ENCODE results near the gene BAIAP2L2.
"Not testable (repeated sequence)": the region's sequence is repeated elsewhere in the genome, so short reads cannot be mapped to it uniquely, and the experiment has no call there.

The BAIAP2L2 gene

DNA sequence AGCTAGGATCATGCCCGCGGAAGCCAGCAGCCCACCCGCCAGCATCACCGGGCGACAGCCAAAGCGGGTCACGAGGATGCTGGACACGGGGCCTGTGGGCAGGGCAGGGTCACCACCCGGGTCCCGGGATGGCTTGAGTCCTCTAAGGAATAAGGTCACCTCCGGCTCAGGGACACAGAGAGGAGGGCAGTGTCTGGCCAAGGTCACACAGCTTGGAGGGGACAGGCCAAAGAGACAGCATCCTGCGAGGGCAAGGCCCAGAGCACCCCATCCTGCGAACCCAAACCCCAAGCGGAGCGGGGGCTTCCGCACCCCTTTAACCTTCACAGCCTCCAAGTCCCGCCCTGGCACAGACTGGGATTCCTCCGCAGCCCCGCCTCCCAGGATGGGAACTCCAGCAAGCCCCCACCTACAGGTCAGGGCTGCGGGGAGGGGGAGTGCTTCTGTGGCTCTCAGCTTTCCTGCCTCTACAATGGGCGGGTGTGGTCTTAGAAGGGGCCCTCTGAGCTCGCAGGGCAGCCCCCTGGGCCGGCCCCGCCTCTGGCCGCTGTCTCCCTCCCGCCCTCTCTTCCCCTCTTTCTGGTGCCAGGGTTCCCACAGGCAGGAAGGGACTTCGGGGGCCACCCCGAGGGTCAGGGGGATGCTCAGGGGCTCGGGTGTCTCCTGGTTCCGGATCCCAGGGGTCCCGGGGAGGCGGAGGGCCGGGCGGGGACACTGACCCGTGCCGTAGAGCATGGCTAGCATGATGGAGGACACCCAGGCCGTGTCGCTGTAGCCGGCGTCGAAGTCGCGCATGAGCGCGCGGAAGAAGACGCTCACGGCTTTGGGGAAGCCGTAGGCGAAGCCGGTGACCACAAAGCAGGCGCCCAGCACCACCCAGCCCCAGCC, 28.3 kb downstream of the BAIAP2L2 start:
- H3K9ac ChIP-seq (ENCODE audit: low read depth in 1 of 2, low read length in 2 of 2): no peak overlapping the region
- H3K4me1 ChIP-seq (ENCODE audit: control insufficient read depth in 1 of 2, insufficient read depth in 2 of 2, low read length in 2 of 2): peaks cover 8 to 15% of the 10 kb centered on the region in 2 donors
- peaks cover 4 to 21% of the 10 kb centered on the region in 2 donors for H3K36me3 ChIP-seq (ENCODE audit: control insufficient read depth in 1 of 2, insufficient read depth in 2 of 2, low read length in 2 of 2)
- no peaks in the 10 kb centered on the region for H3K9me3 ChIP-seq (ENCODE audit: control insufficient read depth in 1 of 2, low read length in 2 of 2)
- peaks cover 16 to 22% of the 10 kb centered on the region in 2 donors for H3K27me3 ChIP-seq (ENCODE audit: control insufficient read depth in 1 of 2, insufficient read depth in 2 of 2, low read length in 2 of 2)
- no peak overlapping the region for H3K27ac ChIP-seq (ENCODE audit: low read depth, low read length)
- H3K4me3 ChIP-seq (ENCODE audit: low read depth in 1 of 2, low read length in 2 of 2): no peak overlapping the region

DNA sequence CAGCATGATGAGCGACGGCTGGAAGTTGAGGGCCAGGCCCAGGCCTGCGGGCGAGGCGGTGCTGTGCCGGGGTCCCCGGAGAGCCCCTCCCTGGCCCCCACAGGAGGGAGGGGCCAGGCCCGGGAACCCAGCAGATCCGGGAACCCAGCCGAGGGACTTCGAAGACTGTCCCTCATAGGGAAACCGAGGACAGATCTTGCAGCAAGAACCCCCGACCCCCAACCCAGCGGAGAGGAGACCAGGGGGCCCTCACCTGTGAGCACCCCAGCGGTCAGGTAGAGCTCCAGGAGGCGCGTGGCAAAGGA, 28.9 kb downstream of the BAIAP2L2 start:
- no peaks in the 10 kb centered on the region for H3K9me3 ChIP-seq (ENCODE audit: control insufficient read depth in 1 of 2, low read length in 2 of 2)
- H3K27ac ChIP-seq (ENCODE audit: low read depth, low read length): no peak overlapping the region
- peaks cover 16 to 22% of the 10 kb centered on the region in 2 donors for H3K27me3 ChIP-seq (ENCODE audit: control insufficient read depth in 1 of 2, insufficient read depth in 2 of 2, low read length in 2 of 2)
- no peak overlapping the region for H3K9ac ChIP-seq (ENCODE audit: low read depth in 1 of 2, low read length in 2 of 2)
- H3K4me3 ChIP-seq (ENCODE audit: low read depth in 1 of 2, low read length in 2 of 2): no peak overlapping the region
- peaks cover 0 to 19% of the 10 kb centered on the region in 2 donors for H3K36me3 ChIP-seq (ENCODE audit: control insufficient read depth in 1 of 2, insufficient read depth in 2 of 2, low read length in 2 of 2)
- H3K4me1 ChIP-seq (ENCODE audit: control insufficient read depth in 1 of 2, insufficient read depth in 2 of 2, low read length in 2 of 2): peaks cover 8 to 15% of the 10 kb centered on the region in 2 donors

DNA sequence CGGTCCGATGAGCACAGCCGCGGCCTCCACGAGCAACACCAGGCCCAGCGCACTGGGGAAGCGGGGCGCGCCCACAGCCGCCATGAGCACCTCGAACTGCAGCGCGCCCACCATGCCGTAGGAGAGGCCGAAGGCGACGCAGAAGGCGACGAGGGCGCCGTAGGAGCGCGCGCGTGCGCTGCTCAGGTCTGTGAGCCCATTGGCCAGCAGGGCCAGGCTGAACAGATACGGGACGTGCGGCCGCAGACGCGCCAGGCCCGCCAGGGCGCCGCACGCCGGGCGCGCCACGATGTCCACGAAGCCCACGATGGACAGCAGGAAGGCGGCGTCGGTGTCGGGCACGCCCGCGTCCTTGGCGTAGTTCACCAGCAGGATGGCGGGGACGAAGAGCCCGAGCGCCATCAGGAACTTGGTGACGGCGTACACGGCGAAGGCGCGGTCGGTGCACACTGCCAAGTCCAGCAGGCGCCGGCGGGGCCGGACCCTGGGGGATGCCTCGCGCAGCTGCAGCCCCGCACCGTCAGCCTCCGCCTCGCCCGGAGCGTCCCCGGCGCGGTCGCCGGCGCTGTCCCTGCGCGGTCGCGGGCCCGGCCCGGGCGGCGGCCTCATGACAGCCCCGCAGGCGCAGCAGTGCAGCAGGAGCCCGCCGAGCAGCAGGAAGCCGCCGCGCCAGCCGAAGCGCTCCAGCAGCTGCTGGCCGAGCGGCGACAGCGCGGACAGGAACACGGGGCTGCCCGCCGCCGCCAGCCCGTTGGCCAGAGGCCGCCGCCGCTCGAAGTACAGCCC, 29.4 kb downstream of the BAIAP2L2 start:
- Histone ChIP-seq H3K4me3 (ENCODE audit: low read depth in 1 of 2, low read length in 2 of 2) (peak overlapping the region; percentile 29 to 57), H3K9ac (ENCODE audit: low read depth in 1 of 2, low read length in 2 of 2) (no peak overlapping the region), H3K27ac (ENCODE audit: low read depth, low read length) (no peak overlapping the region), H3K27me3 (ENCODE audit: control insufficient read depth in 1 of 2, insufficient read depth in 2 of 2, low read length in 2 of 2) (peaks cover 16 to 22% of the 10 kb centered on the region in 2 donors), H3K9me3 (ENCODE audit: control insufficient read depth in 1 of 2, low read length in 2 of 2) (no peaks in the 10 kb centered on the region), H3K4me1 (ENCODE audit: control insufficient read depth in 1 of 2, insufficient read depth in 2 of 2, low read length in 2 of 2) (peaks cover 8 to 15% of the 10 kb centered on the region in 2 donors), H3K36me3 (ENCODE audit: control insufficient read depth in 1 of 2, insufficient read depth in 2 of 2, low read length in 2 of 2) (peaks cover 0 to 15% of the 10 kb centered on the region in 2 donors)

DNA sequence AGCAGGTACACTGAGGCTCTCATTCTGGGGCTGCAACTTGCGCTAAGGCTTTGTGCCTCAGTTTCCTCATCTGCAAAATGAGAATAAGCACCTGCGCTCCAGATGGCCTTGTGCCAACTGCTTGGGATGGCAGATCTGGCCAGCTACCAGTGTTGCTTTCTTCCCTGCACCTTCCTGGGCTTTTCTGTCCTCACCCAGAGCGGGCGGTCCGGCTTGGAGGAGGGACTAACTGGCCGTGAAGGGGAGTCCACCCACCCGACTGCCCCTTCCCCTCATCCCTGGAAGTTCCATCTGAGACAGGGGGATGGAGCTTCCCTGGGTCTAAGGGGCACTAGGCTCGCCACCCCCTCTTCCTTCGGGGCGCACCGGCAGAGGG, 30.0 kb downstream of the BAIAP2L2 start:
- peaks cover 8 to 15% of the 10 kb centered on the region in 2 donors for H3K4me1 ChIP-seq (ENCODE audit: control insufficient read depth in 1 of 2, insufficient read depth in 2 of 2, low read length in 2 of 2)
- H3K27me3 ChIP-seq (ENCODE audit: control insufficient read depth in 1 of 2, insufficient read depth in 2 of 2, low read length in 2 of 2): peaks cover 16 to 22% of the 10 kb centered on the region in 2 donors
- no peaks in the 10 kb centered on the region for H3K9me3 ChIP-seq (ENCODE audit: control insufficient read depth in 1 of 2, low read length in 2 of 2)
- no peak overlapping the region for H3K4me3 ChIP-seq (ENCODE audit: low read depth in 1 of 2, low read length in 2 of 2)
- H3K27ac ChIP-seq (ENCODE audit: low read depth, low read length): no peak overlapping the region
- H3K9ac ChIP-seq (ENCODE audit: low read depth in 1 of 2, low read length in 2 of 2): no peak overlapping the region
- peaks cover 0 to 11% of the 10 kb centered on the region in 2 donors for H3K36me3 ChIP-seq (ENCODE audit: control insufficient read depth in 1 of 2, insufficient read depth in 2 of 2, low read length in 2 of 2)

DNA sequence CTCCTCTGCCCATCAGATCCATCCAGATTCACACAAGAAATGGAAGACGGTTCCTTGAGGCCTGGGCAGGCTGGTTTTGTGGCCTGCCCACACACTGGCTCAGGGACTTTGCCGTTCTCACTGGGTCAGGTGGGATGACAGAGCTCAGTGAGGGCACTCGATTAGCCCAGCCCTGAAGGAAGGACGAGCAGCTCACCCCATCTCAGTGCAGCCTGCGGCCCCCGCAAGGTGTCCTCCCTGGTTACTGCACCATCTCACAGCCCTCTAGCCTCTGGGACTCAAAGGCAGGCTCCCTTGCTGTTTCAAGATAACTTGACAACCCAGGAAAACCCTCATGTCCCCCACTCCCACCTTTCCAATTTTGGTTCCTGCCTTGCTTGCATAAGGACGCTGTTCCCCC, 30.7 kb downstream of the BAIAP2L2 start:
- H3K9me3 ChIP-seq (ENCODE audit: control insufficient read depth in 1 of 2, low read length in 2 of 2): no peaks in the 10 kb centered on the region
- H3K27me3 ChIP-seq (ENCODE audit: control insufficient read depth in 1 of 2, insufficient read depth in 2 of 2, low read length in 2 of 2): peaks cover 16 to 22% of the 10 kb centered on the region in 2 donors
- peaks cover 2 to 9% of the 10 kb centered on the region in 2 donors for H3K36me3 ChIP-seq (ENCODE audit: control insufficient read depth in 1 of 2, insufficient read depth in 2 of 2, low read length in 2 of 2)
- H3K9ac ChIP-seq (ENCODE audit: low read depth in 1 of 2, low read length in 2 of 2): no peak overlapping the region
- H3K4me3 ChIP-seq (ENCODE audit: low read depth in 1 of 2, low read length in 2 of 2): no peak overlapping the region
- H3K27ac ChIP-seq (ENCODE audit: low read depth, low read length): no peak overlapping the region
- H3K4me1 ChIP-seq (ENCODE audit: control insufficient read depth in 1 of 2, insufficient read depth in 2 of 2, low read length in 2 of 2): peaks cover 8 to 15% of the 10 kb centered on the region in 2 donors

DNA sequence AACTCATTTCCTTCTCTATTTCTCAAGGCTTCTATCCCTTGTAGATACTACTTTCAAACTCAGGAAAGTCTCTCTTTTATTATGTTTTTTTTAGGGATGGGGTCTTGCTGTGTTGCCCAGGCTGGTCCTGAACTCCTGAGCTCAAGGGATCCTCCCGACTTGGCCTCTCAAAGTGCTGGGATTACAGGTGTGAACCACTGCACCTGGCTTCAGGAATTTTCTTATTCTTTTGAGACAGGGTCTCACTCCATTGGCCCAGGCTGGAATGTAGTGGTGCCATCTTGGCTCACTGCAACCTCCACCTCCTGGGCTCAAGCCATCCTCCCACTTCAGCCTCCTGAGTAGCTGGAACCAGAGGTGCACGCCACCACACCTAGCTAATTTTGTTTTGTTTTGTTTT, 31.3 kb downstream of the BAIAP2L2 start:
- H3K4me3 ChIP-seq (ENCODE audit: low read depth in 1 of 2, low read length in 2 of 2); H3K27ac ChIP-seq (ENCODE audit: low read depth, low read length); H3K9ac ChIP-seq (ENCODE audit: low read depth in 1 of 2, low read length in 2 of 2); H3K36me3 ChIP-seq (ENCODE audit: control insufficient read depth in 1 of 2, insufficient read depth in 2 of 2, low read length in 2 of 2); H3K9me3 ChIP-seq (ENCODE audit: control insufficient read depth in 1 of 2, low read length in 2 of 2): not testable (repeated sequence)
- H3K27me3 ChIP-seq (ENCODE audit: control insufficient read depth in 1 of 2, insufficient read depth in 2 of 2, low read length in 2 of 2): peaks cover 16 to 22% of the 10 kb centered on the region in 2 donors
- peaks cover 8 to 15% of the 10 kb centered on the region in 2 donors for H3K4me1 ChIP-seq (ENCODE audit: control insufficient read depth in 1 of 2, insufficient read depth in 2 of 2, low read length in 2 of 2)

DNA sequence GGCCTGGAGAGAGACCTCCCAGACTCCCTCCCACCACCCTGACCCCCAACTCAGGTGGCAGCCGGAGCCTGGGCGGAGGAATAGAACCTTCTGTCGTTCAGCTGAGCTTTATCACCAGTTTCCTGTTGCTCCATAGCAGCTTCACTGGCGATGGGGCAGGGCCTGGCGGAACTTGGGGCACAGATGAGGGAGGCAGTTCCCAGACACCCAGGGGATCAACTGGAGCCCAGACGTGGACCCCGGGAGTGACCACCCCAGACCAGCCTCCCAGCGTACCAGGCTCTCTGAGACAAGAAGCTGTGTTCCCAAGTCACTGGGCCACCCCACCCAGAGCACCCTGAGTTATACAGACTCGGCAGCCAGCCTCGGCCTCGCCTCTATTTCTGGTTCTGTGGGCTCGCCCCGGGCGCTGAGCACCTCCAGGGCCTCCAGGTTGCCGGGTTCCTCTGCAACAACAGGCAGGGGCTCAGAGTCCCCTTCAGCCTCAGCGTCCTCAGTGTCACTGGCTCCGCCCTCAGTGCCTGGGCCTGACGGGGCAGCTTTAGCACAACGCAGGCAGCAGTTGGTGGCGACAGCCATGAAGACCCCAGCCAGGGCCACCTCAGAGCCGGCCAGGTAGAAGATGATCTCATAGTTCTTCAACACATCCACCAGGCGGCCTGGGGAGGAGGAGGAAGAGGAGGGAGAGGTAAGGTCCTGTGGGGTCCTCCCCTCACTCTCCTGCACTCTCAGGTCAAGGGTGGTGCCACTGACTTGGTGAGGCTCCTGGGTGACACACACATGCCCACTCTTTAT, 32.2 kb downstream of the BAIAP2L2 start:
- H3K4me1 ChIP-seq (ENCODE audit: control insufficient read depth in 1 of 2, insufficient read depth in 2 of 2, low read length in 2 of 2): peaks cover 8 to 15% of the 10 kb centered on the region in 2 donors
- no peak overlapping the region for H3K4me3 ChIP-seq (ENCODE audit: low read depth in 1 of 2, low read length in 2 of 2)
- no peaks in the 10 kb centered on the region for H3K9me3 ChIP-seq (ENCODE audit: control insufficient read depth in 1 of 2, low read length in 2 of 2)
- peaks cover 16% of the 10 kb centered on the region in 2 donors for H3K27me3 ChIP-seq (ENCODE audit: control insufficient read depth in 1 of 2, insufficient read depth in 2 of 2, low read length in 2 of 2)
- no peak overlapping the region for H3K27ac ChIP-seq (ENCODE audit: low read depth, low read length)
- peaks cover 7 to 16% of the 10 kb centered on the region in 2 donors for H3K36me3 ChIP-seq (ENCODE audit: control insufficient read depth in 1 of 2, insufficient read depth in 2 of 2, low read length in 2 of 2)
- H3K9ac ChIP-seq (ENCODE audit: low read depth in 1 of 2, low read length in 2 of 2): no peak overlapping the region

DNA sequence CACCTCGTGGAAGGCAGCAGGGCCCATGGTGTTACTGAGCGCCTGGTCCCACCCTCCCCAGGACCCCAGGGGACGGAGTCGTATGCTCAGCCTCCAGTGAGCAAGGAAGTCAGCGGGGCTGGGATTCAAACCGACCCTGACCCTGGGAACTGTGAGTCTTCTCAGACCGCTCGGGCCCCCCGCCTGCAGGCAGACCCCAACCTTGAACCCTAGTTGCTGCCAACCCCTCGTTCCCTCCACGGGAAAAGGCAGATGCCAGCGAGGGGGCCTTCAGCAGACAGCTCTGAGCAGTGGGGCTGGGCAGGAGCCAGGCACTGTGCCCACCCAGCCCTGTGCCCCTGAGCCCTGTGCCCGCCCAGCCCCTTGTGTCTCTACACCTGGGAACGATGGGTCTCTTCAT, 32.9 kb downstream of the BAIAP2L2 start:
- Histone ChIP-seq H3K27ac (ENCODE audit: low read depth, low read length) (no peak overlapping the region), H3K4me3 (ENCODE audit: low read depth in 1 of 2, low read length in 2 of 2) (no peak overlapping the region), H3K27me3 (ENCODE audit: control insufficient read depth in 1 of 2, insufficient read depth in 2 of 2, low read length in 2 of 2) (peaks cover 10 to 16% of the 10 kb centered on the region in 2 donors), H3K9ac (ENCODE audit: low read depth in 1 of 2, low read length in 2 of 2) (no peak overlapping the region), H3K36me3 (ENCODE audit: control insufficient read depth in 1 of 2, insufficient read depth in 2 of 2, low read length in 2 of 2) (peaks cover 14 to 23% of the 10 kb centered on the region in 2 donors), H3K4me1 (ENCODE audit: control insufficient read depth in 1 of 2, insufficient read depth in 2 of 2, low read length in 2 of 2) (peaks cover 8 to 15% of the 10 kb centered on the region in 2 donors), H3K9me3 (ENCODE audit: control insufficient read depth in 1 of 2, low read length in 2 of 2) (no peaks in the 10 kb centered on the region)

DNA sequence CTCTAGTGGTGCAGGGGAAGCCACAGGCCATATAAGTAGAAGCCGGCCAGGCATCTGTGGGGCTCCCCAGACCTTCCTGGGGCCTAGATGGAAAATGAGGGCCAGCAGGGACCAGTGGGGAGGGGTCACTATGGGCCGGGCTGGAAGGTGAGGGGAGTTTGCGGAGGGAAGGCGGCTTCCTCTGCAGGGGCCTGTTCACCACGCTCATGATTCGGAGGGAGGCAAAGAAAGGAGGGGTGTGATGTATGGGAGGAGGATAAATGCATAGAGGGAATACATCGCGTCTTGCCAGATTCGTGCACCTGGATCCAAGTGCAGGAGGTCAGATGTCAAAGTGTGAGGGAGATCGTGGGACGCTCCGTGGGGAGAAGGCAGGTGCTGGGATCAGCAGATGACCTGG, 33.4 kb downstream of the BAIAP2L2 start:
- H3K27me3 ChIP-seq (ENCODE audit: control insufficient read depth in 1 of 2, insufficient read depth in 2 of 2, low read length in 2 of 2): peaks cover 5 to 13% of the 10 kb centered on the region in 2 donors
- no peak overlapping the region for H3K9ac ChIP-seq (ENCODE audit: low read depth in 1 of 2, low read length in 2 of 2)
- peaks cover 16 to 27% of the 10 kb centered on the region in 2 donors for H3K36me3 ChIP-seq (ENCODE audit: control insufficient read depth in 1 of 2, insufficient read depth in 2 of 2, low read length in 2 of 2)
- no peaks in the 10 kb centered on the region for H3K9me3 ChIP-seq (ENCODE audit: control insufficient read depth in 1 of 2, low read length in 2 of 2)
- no peak overlapping the region for H3K27ac ChIP-seq (ENCODE audit: low read depth, low read length)
- H3K4me3 ChIP-seq (ENCODE audit: low read depth in 1 of 2, low read length in 2 of 2): no peak overlapping the region
- H3K4me1 ChIP-seq (ENCODE audit: control insufficient read depth in 1 of 2, insufficient read depth in 2 of 2, low read length in 2 of 2): peaks cover 7 to 13% of the 10 kb centered on the region in 2 donors

All from duodenal mucosa (tissue), 2 donors.